ENCODE data around the gene MYH6.
"Not testable (repeated sequence)": the region's sequence is repeated elsewhere in the genome, so short reads cannot be mapped to it uniquely, and the experiment has no call there.

MYH6 gene

DNA sequence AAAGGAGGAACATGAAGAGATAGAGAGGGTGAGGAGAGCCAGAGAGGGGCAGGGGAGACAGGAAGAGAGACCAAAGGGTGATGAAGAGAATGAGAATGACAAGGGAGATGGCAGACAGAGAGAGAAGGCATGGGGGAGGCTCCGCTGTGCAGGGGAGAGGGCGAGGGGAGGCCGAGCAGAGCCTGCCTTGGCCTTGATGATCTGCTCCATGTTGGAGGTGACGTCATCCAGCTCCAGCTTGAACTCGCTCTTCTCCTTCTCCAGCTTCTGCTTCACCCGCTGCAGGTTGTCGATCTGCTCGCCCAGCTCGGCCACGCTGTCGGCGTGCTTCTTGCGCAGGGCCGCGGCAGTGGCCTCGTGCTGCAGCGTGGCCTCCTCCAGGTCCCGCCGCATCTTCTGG lies 18.2 kb downstream of the MYH6 start:
- not testable (repeated sequence) for DNase-seq

DNA sequence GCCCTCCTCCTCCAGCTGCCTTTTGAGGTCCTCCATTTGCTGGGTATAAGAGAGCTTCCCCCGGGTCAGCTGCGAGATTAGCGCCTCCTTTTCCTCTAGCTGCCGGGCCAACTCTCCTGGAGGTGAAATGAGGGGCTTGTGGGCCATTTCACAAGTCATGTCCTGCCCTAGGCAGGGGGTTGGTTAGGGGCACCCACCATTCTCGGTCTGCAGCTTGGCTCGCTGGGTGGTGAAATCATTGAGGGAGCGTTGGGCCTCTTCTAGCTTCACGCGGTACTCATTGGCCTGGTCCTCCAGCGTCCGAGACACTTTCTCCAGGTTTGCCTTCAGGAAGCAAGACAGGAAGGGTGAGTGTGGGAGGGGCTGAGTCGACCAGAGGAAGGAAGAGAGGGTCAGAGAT lies 18.7 kb downstream of the MYH6 start:
- DNase-seq: no peak

DNA sequence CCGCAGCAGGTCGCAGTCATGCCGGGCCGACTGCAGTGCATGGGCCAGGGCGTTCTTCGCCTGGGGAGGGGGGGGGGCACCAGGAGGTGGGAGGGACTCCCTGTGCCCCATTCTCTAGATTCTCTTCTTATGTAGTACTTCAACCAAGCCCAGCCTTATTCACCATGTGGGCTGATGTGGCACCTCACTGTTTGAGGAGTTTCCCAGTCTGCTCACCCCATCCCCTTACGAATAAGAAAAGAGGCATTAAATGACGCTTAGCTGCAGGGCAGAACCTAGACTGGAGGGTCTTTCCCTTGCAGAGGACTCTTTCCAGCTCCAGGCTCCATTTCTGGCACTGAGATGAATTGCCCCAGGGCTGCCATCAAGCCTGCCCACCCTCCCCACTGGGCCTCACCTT lies 19.1 kb downstream of the MYH6 start:
- no peak for DNase-seq

DNA sequence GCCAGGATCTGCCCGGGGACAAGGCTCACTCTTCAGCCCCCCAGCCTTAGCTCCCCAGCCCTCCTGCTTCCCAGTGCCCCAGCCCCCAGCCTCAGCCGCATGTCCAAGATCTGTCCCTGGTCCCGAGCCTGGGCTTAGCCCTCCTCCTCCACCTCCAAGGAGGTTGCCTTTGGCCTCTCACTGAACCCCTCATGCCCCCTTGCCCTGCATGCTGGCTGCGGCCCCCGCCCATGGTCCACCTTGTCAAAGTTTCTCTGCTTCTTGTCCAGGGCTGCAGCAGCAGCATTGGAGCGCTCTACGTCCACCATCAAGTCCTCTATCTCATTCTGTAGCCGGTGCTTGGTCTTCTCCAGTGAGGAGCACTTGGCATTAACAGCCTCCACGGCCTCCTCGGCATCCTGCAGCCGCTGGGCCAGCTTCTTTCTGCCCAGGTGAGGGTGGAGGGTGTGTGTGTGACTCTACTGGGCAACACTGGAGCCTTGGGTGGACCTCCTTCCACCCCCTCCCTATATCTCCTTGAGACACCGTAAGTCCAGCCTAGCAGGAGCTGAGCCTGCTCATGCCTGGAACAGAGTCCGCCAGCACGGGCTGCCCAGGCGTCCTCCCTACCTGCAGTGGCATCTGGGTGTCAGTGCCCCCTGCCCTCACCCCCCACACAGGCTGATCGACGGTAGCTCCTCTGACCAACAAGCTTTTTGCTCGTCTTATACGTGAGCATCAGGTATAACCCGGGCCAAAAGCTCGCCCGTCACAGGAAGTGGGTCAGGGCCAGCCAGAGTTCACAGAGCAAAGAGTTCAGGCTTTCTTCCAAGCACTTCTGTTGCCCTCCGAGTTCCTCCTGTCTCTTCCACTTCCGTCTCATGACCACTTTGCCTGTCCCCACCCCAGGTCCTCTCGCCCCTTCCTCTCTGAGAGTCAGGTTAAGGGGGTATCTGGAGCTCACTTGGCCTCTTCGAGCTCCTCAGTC lies 19.9 kb downstream of the MYH6 start:
- DNase-seq: no peak

DNA sequence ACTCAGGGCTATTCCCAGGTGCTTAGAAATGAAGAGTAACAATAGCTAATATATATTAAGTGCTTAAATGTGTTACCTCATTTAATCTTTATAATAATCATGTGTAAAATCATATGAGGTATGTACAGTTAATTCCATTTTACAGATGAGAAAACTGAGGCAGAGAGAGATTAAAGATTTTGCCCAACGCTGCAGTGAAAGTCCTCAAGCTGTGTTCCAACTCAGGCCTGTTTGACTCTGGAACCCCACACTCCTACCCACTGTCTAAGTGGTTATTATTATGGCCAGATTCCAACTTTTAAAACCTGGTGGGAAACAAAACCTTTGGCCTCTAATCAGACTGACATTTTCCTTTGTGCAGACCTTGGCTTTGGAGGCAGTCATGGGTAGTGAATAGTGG lies 21.1 kb downstream of the MYH6 start:
- no peak for DNase-seq

DNA sequence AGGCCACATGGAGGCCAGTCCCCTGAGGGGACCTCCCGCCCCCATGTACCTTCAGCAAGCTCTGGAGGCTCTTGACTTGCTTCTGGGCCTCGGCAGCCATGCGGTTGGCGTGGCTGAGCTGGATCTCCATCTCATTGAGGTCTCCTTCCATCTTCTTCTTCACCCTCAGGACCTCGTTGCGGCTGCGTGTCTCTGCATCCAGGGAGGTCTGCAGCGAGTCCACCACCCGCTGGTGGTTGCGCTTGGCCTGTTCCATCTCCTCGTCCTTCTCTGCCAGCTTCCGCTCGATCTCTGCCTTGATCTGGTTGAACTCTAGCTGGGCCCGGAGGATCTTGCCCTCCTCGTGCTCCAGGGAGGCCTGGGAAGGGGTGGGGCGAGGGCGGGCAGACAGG lies 21.8 kb downstream of the MYH6 start:
- DNase-seq: not testable (repeated sequence)

DNA sequence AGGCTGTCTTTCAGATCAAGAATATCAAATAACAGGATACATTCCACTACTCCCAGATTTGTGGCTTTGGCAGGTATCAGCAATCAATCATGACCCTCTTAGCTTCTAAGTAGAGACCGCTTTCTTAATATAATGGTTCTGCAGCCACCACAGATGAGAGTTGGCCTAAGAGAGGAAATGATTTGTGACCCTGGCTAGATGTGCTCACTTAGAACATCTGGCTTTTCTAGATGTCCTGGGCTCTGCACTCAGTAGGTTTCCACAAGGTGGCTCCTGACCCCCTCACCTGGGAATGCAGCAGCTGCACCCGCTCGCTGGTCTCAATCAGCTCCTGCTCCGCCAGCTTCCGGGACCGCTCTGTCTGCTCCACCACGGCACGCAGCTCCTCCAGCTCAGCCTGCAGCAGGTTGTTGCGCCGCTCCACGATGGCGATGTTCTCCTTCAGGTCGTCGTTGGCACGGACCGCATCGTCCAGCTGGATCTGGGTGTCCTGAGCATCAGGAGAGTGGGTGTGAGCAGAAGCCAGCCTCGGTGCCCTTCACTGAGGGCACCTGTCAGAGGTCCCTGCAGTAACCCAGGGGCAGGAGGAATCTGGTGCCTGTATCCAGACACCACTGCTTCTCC lies 22.3 kb downstream of the MYH6 start:
- no peak for DNase-seq

DNA sequence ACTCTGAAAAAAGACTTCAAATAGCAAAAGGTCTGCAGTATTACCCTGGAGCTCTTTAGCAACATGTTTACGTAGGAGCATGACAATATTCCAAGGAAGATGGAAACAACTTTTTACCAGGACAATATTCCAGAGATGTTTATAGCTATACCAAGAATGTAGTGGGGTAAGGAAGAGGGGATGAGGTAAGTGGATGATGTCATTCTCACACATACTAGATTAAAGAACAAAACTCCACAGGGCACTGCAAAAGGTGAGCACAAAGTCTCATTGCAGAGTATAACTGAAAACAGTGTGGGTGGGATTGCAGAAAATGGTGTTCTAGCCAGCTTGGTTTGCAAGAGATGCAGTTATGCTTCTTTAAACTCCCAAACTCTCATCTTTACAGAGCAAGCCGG lies 22.8 kb downstream of the MYH6 start:
- DNase-seq: no peak

DNA sequence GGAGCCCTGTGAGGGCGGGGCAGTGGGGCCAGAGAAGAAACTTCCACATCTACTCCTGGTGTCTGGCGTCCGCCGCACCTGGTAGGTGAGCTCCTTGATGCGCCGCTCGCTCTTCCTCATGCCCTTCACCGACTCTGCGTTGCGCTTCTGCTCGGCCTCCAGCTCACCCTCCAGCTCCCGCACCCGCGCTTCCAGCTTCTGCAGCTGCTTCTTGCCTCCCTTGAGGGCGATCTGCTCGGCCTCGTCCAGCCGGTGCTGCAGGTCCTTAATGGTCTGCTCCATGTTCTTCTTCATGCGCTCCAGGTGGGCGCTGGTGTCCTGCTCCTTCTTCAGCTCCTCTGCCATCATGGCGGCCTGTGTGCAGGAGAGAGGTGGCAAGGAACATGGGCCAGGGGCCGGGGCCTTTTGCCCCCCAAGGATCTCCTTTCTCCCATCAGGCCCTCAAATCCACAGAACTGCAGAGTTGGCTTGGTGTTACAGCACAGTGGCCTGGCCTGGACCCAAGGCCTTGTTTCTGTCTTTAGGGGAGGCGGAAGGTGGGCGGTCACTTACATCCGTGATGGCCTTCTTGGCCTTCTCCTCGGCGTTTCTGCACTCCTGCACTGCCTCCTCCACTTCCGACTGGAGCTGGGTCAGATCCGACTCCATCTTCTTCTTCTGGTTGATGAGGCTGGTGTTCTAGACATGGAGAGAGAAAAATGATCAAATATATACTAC lies 23.6 kb downstream of the MYH6 start:
- DNase-seq: no peak

DNA sequence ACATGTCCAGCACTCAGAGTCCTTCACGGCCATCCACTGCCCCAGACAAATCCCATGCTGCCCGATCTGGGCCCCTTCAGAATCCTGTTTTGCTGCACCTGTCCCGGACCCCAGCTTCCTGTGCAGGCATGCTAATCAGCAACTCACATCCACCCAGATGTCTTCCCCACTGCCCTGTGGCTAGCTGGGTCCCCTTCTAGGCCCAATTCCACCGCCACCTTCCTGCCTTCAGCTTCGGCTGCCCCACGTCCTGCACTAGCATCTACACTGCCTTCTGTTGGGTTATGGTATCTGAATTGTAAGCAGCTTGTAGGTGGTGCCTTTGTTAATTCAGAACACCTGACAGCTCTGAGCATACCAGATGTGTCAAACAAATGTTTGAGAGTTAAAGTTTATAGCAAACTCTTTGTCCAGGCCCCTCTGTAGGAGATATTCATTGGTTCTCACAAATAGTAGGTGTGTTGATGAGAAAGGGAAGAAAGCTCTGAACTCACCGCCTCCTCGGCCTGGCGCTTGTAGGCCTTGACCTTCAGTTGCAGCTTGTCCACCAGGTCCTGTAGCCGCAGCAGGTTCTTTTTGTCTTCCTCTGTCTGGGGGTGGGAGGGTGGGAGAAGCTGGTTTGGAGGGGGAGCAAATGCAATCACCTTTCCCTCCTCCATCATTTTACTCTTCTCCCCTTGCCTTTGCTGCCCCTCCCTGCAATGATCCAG lies 25.2 kb downstream of the MYH6 start:
- DNase-seq: no peak

DNA sequence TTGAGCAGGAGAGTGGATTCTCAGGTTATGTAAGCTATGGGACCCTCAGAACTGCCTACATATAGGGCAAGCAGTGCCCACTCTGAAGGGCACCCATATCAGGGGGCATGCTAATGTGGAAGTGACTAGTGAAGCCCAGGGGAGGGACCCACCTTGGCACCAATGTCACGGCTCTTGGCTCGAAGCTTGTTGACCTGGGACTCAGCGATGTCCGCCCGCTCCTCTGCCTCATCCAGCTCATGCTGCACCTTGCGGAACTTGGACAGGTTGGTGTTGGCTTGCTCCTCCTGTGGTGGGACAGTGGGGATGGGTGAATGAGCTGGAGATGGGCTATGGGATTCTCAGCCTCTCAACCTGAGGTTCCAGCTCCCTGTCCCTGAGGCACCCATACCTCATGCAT lies 25.8 kb downstream of the MYH6 start:
- DNase-seq: no peak

DNA sequence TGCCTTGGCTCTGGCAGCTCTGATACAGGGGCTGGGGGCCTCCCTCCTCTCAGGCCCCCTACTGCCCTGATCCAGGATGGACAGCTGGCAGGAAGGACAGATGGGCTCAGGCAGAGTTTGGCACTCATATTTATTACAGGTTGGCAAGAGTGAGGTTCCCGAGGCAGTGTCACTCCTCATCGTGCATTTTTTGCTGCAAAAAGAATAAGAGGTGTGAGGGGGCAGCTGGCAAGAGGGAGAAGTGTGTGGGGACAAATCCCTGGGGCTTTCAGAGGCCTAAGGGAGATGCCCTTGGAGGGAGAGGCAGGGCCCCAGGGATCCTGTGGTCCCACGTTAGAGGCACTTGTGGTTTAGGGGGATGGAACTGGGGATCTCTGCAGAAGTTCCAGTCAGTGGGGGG lies 26.2 kb downstream of the MYH6 start:
- no peak for DNase-seq

DNA sequence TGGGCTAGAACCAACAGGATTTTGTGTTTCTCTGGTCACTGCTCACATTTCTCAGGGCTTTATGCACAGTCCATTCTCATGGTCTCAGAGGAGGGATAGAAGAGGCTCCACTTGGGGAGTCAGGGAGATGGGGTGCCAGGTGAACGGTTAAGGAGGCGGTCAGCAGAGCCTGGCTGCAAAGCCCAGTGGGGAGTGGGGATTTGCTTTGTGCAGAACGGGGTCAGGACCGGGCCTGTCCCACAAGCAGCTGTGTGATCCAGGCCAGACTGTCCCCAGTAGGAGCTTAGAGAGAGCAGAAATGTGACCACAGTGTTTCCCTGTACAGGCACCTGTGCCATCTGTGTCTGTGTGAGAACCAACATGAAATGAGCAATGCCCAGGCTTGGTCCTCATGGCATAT lies 27.1 kb downstream of the MYH6 start:
- no peak for DNase-seq

DNA sequence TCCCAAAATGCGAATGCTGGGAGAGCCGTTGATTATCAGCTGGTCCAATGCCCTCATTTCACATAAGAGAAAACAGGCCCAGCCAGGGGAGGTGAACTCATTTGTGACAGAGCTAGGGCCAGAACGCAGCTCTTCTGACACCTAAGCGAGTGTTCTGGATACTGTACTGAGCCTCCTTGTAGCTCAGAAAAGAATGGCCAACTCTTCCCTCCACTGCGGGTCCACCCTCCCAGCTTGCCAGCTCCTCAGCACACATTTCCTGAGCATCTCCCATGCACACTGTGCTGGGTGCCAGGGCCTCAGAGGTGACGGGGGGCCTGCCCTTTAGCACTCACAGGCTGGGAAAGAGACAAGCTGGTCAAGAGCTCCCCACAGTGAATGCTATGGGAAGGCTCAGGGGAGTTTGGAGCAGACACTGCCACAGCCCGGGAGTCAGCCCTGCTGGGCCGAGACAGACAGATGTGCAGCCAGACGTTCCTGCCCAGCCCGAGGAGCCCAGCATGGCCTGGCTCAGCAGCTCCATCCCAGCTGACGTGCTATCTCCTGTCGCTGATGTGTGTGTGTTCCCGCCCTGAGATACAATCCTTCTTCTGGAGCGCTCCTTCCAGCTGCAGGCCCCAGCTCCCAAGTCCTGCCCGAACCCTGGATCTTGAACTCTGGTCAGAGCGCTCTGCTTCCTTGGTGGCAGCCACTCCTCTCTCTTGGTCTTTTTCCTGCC lies 27.7 kb downstream of the MYH6 start:
- DNase-seq: no peak

DNA sequence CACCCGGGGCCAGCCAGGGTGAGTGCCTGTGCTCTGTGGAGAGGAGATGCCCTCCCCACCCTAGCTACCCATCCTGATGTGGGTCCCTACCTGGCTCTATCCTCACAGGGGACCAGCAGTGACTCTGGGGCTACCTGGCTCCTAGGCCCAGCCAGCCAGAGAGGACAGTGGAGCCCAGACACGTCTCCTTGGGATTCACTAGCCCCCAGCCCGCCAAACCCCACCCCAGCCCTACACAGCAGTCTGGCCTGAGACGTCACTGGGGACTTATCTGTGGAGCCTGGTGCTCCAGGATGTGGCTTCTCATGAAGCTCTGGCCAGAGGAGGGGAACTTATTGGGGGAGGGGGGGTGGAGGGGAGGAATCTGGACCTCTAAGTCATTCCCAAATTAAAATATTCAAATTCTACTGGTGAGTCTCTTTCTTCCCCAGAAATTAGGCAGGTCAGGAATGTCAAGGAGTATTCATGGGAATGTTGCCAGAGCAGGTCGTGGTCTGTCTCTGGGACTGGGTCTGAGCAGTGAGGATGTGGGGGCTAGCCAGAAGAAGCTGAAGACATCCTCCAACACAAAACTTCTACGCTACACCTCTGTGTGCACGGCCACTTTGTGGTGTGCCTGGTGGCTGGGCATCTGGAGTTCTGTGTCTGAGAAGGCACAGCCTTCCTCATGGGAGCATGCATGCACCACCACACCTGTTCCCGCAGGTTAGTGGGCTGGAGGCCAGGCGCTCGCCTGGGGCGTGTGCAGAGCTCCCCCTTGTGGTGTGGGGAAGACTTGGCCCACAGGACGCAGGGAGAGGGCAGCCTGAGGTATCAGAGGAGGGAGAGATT lies 28.5 kb downstream of the MYH6 start:
- peak; percentile 56 for DNase-seq

DNA sequence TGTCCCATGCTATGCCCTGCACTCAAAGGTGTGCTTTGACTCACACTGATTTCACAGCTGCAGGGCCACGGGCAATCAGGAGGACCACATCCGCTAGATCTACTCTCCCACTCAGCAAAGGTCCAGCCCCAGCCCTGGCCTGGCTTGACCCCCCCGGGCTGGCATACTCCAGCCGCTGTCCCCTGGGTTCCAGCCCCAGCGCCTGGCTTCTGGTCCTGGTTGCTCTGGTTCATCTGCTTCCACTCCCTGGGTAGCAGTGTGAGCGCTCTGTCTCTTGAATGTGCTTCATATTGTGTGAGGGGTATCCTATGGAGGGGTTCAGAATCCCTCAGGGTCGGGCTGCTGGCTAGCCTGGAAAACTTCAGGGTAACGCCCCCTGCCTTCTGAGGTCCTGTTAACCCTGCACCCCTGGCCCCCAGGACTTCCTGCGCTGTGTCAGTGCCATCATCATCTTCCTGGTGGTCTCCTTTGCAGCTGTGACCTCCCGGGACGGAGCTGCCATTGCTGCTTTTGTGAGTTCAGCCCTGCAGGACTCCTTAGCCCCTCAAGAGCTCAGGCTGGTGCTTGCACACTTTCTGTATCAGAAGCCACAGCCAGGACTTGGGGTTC lies 29.4 kb downstream of the MYH6 start:
- DNase-seq: no peak

DNA sequence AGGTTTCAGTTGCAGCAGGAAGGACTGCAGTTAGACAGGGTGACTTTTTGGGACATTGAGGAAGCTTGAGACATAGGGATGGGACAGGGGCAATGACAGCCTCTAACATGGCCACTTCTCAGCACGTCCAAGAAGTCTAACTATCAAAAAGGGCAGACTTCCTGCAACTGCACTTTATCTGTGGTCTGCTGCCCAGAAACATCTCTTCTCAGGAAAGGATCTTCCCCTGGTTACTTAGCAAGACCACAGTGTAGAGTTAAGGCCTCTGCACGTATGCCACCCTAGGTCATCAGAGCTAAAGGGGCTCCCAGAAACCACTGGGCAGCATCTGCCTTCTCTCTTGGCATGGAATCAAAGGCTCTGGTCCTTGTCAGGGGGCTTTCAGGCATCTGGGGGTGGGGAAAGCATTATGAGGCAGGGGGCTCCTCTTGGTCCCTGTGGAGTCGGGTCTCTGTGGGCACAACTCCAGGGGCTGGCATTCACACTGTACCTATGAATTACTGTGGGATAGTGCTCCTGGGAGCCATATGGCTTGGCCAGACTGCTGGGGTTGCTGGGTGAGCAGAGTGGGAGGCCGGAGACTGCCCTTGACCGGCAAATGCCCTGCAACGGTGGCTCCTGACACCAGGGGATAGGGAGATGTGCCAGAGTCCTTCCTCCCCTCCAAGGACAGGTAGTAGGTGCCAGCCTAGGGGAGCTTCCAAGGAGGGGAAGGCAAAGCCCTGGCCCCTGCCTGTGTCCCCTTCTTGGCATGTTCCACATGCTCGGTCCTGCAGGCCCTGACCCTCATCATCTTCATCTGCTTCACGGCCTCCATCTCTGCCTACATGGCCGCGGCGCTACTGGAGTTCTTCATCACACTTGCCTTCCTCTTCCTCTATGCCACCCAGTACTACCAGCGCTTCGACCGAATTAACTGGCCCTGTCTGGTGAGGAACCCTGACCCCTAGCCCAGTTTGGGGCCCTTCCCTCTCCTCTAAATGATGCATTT lies 30.2 kb downstream of the MYH6 start:
- DNase-seq: no peak

DNA sequence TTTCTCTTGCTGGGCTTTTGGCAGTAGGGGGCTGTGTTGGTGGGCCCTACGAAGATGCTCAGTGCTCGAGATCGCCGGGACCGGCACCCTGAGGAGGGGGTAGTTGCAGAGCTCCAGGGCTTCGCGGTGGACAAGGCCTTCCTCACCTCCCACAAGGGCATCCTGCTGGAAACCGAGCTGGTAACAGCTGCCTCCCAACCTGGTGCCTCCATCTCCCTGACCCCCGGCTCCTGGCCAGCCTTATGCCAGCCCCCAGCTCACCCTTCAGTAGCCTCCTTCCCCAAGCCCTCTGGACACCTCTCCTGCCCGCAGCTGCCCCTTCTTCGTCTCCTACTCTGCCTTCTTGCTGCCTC lies 30.9 kb downstream of the MYH6 start:
- DNase-seq: no peak

DNA sequence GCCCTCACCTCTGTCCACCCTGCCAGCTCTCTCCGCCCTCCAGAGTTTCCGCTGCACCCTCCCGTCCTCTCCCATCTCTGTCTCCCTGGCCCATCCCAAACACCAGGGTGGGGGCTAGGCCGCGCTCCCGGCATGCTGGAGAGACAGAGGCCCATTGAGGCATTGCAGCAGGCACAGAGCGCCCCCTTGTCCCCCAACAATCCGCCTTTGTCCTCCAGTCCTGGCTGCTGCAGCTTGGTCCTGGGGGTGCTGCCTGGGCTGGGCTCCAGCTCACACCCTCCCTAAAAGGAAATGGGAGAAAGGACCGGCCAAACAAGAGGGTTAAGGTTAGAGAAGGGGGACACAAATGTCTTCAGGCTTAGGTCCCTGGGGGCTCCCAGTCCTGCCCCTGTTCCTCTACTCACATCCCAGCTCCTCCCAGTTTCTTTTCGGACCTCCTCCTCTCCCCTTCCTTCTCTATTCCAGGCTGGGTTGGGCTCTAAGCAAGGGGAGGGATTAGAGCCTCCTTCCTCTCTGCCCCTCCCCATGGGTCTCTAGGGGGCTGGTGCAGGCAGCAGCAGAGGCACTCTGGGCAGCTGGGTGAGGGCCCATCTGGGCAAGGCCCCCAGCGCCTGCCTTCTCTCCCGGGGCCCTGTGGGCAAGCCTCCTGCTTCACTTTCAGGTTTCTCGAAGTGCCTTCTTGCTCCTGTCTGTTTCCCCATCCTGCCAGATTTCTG lies 31.4 kb downstream of the MYH6 start, which contains the start of gene CMTM5:
Gene CMTM5 (plus strand): TSS at position 565 of the 716 bp plus-strand sequence. CDS start 206 bp downstream, outside the sequence.
- DNase-seq: peak; percentile 51
